ENCODE measurements around the gene MESP1.
A peak's percentile ranks its signal among the peaks of the same experiment; 100 is the strongest.

The MESP1 gene

GRCh38 chr15:89765694-89766093 is 14.6 kb upstream of the MESP1 start:
- no peak for DNase-seq (ENCODE audit: low read depth)
- TF ChIP-seq CTCF (IDR thresholded peaks at IDR 0.05; ENCODE audit: low read depth, low read length, missing control alignments), result no peak

GRCh38 chr15:89761929-89762328 is 10.9 kb upstream of the MESP1 start:
- no peak for TF ChIP-seq CTCF (IDR thresholded peaks at IDR 0.05; ENCODE audit: low read depth, low read length, missing control alignments)
- DNase-seq (ENCODE audit: low read depth), result no peak

More at GRCh38 chr15:89765694-89766093, 14.6 kb upstream of the MESP1 start:
- no peak overlapping the region for H3K4me3 ChIP-seq (ENCODE audit: low read depth, low read length)

GRCh38 chr15:89761009-89761831 is 10.2 kb upstream of the MESP1 start:
- DNase-seq (ENCODE audit: low read depth), result no peak
- H3K4me3 ChIP-seq (ENCODE audit: low read depth, low read length), result no peak overlapping the region
- no peak for TF ChIP-seq CTCF (IDR thresholded peaks at IDR 0.05; ENCODE audit: low read depth, low read length, missing control alignments)

More at GRCh38 chr15:89761929-89762328, 10.9 kb upstream of the MESP1 start:
- H3K4me3 ChIP-seq (ENCODE audit: low read depth, low read length), result no peak overlapping the region

DNA sequence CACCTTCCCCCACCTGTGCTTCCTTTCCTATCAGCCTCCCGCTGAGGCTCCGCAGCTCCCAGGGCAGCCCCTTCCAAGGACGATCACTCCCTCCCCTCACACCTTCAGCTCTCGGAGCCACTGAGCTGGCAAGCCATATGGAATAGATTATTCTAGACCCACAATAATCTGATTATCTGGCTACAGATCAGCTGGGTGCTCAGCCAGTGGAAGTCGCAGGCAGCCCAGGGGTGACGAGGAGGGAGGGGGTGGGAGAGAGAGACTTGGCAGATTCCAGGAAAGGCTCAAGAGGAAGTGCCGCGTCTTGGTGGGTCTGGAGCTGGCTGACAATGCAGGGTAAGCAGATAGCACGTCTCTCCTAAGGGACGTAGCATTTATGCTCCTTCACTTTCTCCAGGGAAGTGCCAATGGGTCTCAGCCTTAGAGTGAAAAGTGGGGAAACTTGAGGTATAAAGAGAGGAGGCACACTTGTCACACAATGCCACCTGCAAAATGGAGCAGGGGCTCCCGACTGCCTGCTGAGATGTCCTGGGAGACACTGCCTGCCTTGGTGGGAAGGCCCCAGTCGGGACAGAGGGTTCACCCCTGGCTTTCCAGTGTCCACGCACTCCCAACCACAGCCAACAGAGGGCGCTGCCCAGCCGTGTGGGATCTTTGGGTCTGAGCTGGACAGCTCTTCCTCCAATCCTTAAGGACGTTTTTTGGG is 9.4 kb upstream of the MESP1 start:
- H3K4me3 ChIP-seq (ENCODE audit: low read depth, low read length), result no peak overlapping the region
- TF ChIP-seq CTCF (IDR thresholded peaks at IDR 0.05; ENCODE audit: low read depth, low read length, missing control alignments), result peak; percentile 99
- DNase-seq (ENCODE audit: low read depth), result no peak

DNA sequence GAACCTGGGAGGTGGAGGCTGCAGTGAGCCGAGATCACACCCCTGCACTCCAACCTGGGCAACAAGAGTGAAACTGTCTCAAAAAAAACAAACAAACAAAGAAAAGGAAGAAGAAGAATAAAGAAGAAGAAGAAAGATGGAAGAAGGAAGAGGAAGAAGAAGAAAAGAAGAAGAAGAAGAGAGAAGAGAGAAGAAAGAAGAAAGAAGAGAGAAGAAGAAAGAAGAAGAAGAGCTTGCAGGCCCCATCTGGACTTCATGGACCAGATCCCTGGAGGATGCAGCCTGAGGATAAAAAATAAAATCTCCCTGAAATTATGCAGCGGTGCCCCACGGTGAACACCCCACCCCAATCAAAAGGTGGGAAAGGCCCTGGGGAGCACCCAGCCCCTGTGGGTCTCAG is 8.8 kb upstream of the MESP1 start:
- no peak overlapping the region for H3K4me3 ChIP-seq (ENCODE audit: low read depth, low read length)
- no peak for DNase-seq (ENCODE audit: low read depth)
- TF ChIP-seq CTCF (IDR thresholded peaks at IDR 0.05; ENCODE audit: low read depth, low read length, missing control alignments), result no peak

GRCh38 chr15:89758981-89759380 is 7.9 kb upstream of the MESP1 start:
- no peak for DNase-seq (ENCODE audit: low read depth)
- no peak overlapping the region for H3K4me3 ChIP-seq (ENCODE audit: low read depth, low read length)
- no peak for TF ChIP-seq CTCF (IDR thresholded peaks at IDR 0.05; ENCODE audit: low read depth, low read length, missing control alignments)
